ENCODE data around the gene BCL11A.

The BCL11A gene

GRCh38 chr2:60512641-60513040 lies 40.8 kb downstream of the BCL11A start:
- peaks cover 63% of the 10 kb centered on the region for H3K4me1 ChIP-seq (ENCODE audit: insufficient read depth, low read length)
- H3K27me3 ChIP-seq (ENCODE audit: control insufficient read depth in 1 of 2, insufficient read depth in 2 of 2, low read length in 2 of 2), result no peaks in the 10 kb centered on the region
- H3K36me3 ChIP-seq (ENCODE audit: insufficient read depth, low read length), result no peaks in the 10 kb centered on the region
- no peak overlapping the region for H3K9ac ChIP-seq (ENCODE audit: low read length)
- no peaks in the 10 kb centered on the region for H3K9me3 ChIP-seq (ENCODE audit: low read length)
- no peak overlapping the region for H3K27ac ChIP-seq (ENCODE audit: low read depth, low read length)
- no peak overlapping the region for H3K4me3 ChIP-seq (ENCODE audit: low read depth in 1 of 2, low read length in 2 of 2)

GRCh38 chr2:60512062-60512622 lies 41.3 kb downstream of the BCL11A start:
- peaks cover 62% of the 10 kb centered on the region for H3K4me1 ChIP-seq (ENCODE audit: insufficient read depth, low read length)
- H3K9ac ChIP-seq (ENCODE audit: low read length), result no peak overlapping the region
- no peak overlapping the region for H3K27ac ChIP-seq (ENCODE audit: low read depth, low read length)
- H3K9me3 ChIP-seq (ENCODE audit: low read length), result no peaks in the 10 kb centered on the region
- no peak overlapping the region for H3K4me3 ChIP-seq (ENCODE audit: low read depth in 1 of 2, low read length in 2 of 2)
- H3K36me3 ChIP-seq (ENCODE audit: insufficient read depth, low read length), result no peaks in the 10 kb centered on the region
- H3K27me3 ChIP-seq (ENCODE audit: control insufficient read depth in 1 of 2, insufficient read depth in 2 of 2, low read length in 2 of 2), result no peaks in the 10 kb centered on the region

- no peak overlapping the region for H3K4me3 ChIP-seq (ENCODE audit: low read depth in 1 of 2, low read length in 2 of 2)
- no peaks in the 10 kb centered on the region for H3K36me3 ChIP-seq (ENCODE audit: insufficient read depth, low read length)
- no peak overlapping the region for H3K27ac ChIP-seq (ENCODE audit: low read depth, low read length)
- H3K27me3 ChIP-seq (ENCODE audit: control insufficient read depth in 1 of 2, insufficient read depth in 2 of 2, low read length in 2 of 2), result no peaks in the 10 kb centered on the region
- no peaks in the 10 kb centered on the region for H3K9me3 ChIP-seq (ENCODE audit: low read length)
- peaks cover 58% of the 10 kb centered on the region for H3K4me1 ChIP-seq (ENCODE audit: insufficient read depth, low read length)
- no peak overlapping the region for H3K9ac ChIP-seq (ENCODE audit: low read length)
Measured at GRCh38 chr2:60510713-60511112, 42.7 kb downstream of the BCL11A start.

- H3K9me3 ChIP-seq (ENCODE audit: low read length), result no peaks in the 10 kb centered on the region
- H3K9ac ChIP-seq (ENCODE audit: low read length), result no peak overlapping the region
- no peak overlapping the region for H3K4me3 ChIP-seq (ENCODE audit: low read depth in 1 of 2, low read length in 2 of 2)
- peaks cover 49% of the 10 kb centered on the region for H3K4me1 ChIP-seq (ENCODE audit: insufficient read depth, low read length)
- no peaks in the 10 kb centered on the region for H3K36me3 ChIP-seq (ENCODE audit: insufficient read depth, low read length)
- H3K27ac ChIP-seq (ENCODE audit: low read depth, low read length), result peak overlapping the region; percentile 1
- H3K27me3 ChIP-seq (ENCODE audit: control insufficient read depth in 1 of 2, insufficient read depth in 2 of 2, low read length in 2 of 2), result no peaks in the 10 kb centered on the region
Measured at GRCh38 chr2:60509066-60509465, 44.4 kb downstream of the BCL11A start.

GRCh38 chr2:60508339-60508917 lies 45.0 kb downstream of the BCL11A start:
- peak overlapping the region; percentile 1 for H3K27ac ChIP-seq (ENCODE audit: low read depth, low read length)
- no peaks in the 10 kb centered on the region for H3K36me3 ChIP-seq (ENCODE audit: insufficient read depth, low read length)
- H3K9ac ChIP-seq (ENCODE audit: low read length), result no peak overlapping the region

GRCh38 chr2:60507211-60507965 lies 46.1 kb downstream of the BCL11A start:
- H3K9me3 ChIP-seq (ENCODE audit: low read length), result no peaks in the 10 kb centered on the region
- no peak overlapping the region for H3K9ac ChIP-seq (ENCODE audit: low read length)
- H3K36me3 ChIP-seq (ENCODE audit: insufficient read depth, low read length), result no peaks in the 10 kb centered on the region
- H3K4me3 ChIP-seq (ENCODE audit: low read depth in 1 of 2, low read length in 2 of 2), result no peak overlapping the region
- H3K27ac ChIP-seq (ENCODE audit: low read depth, low read length), result no peak overlapping the region
- no peaks in the 10 kb centered on the region for H3K27me3 ChIP-seq (ENCODE audit: control insufficient read depth in 1 of 2, insufficient read depth in 2 of 2, low read length in 2 of 2)
- peaks cover 56% of the 10 kb centered on the region for H3K4me1 ChIP-seq (ENCODE audit: insufficient read depth, low read length)

More at GRCh38 chr2:60508339-60508917, 45.0 kb downstream of the BCL11A start:
- Histone ChIP-seq H3K9me3 (ENCODE audit: low read length) (no peaks in the 10 kb centered on the region), H3K27me3 (ENCODE audit: control insufficient read depth in 1 of 2, insufficient read depth in 2 of 2, low read length in 2 of 2) (no peaks in the 10 kb centered on the region), H3K4me3 (ENCODE audit: low read depth in 1 of 2, low read length in 2 of 2) (no peak overlapping the region), H3K4me1 (ENCODE audit: insufficient read depth, low read length) (peaks cover 49% of the 10 kb centered on the region)

- peaks cover 54% of the 10 kb centered on the region for H3K4me1 ChIP-seq (ENCODE audit: insufficient read depth, low read length)
Measured at GRCh38 chr2:60505880-60506260, 47.6 kb downstream of the BCL11A start.

GRCh38 chr2:60505240-60505879 lies 48.1 kb downstream of the BCL11A start:
- Histone ChIP-seq H3K27ac (ENCODE audit: low read depth, low read length) (no peak overlapping the region), H3K36me3 (ENCODE audit: insufficient read depth, low read length) (no peaks in the 10 kb centered on the region), H3K9me3 (ENCODE audit: low read length) (no peaks in the 10 kb centered on the region)

More at GRCh38 chr2:60505880-60506260, 47.6 kb downstream of the BCL11A start:
- Histone ChIP-seq H3K27ac (ENCODE audit: low read depth, low read length) (no peak overlapping the region), H3K36me3 (ENCODE audit: insufficient read depth, low read length) (no peaks in the 10 kb centered on the region), H3K4me3 (ENCODE audit: low read depth in 1 of 2, low read length in 2 of 2) (no peak overlapping the region), H3K27me3 (ENCODE audit: control insufficient read depth in 1 of 2, insufficient read depth in 2 of 2, low read length in 2 of 2) (no peaks in the 10 kb centered on the region), H3K9ac (ENCODE audit: low read length) (no peak overlapping the region), H3K9me3 (ENCODE audit: low read length) (no peaks in the 10 kb centered on the region)

GRCh38 chr2:60504049-60504448 lies 49.4 kb downstream of the BCL11A start:
- Histone ChIP-seq H3K36me3 (ENCODE audit: insufficient read depth, low read length) (no peaks in the 10 kb centered on the region), H3K4me3 (ENCODE audit: low read depth in 1 of 2, low read length in 2 of 2) (no peak overlapping the region), H3K9me3 (ENCODE audit: low read length) (no peaks in the 10 kb centered on the region), H3K27ac (ENCODE audit: low read depth, low read length) (no peak overlapping the region), H3K9ac (ENCODE audit: low read length) (no peak overlapping the region), H3K4me1 (ENCODE audit: insufficient read depth, low read length) (peaks cover 58% of the 10 kb centered on the region), H3K27me3 (ENCODE audit: control insufficient read depth in 1 of 2, insufficient read depth in 2 of 2, low read length in 2 of 2) (no peaks in the 10 kb centered on the region)

More at GRCh38 chr2:60505240-60505879, 48.1 kb downstream of the BCL11A start:
- Histone ChIP-seq H3K4me1 (ENCODE audit: insufficient read depth, low read length) (peaks cover 53% of the 10 kb centered on the region), H3K27me3 (ENCODE audit: control insufficient read depth in 1 of 2, insufficient read depth in 2 of 2, low read length in 2 of 2) (no peaks in the 10 kb centered on the region), H3K4me3 (ENCODE audit: low read depth in 1 of 2, low read length in 2 of 2) (no peak overlapping the region), H3K9ac (ENCODE audit: low read length) (no peak overlapping the region)

GRCh38 chr2:60502144-60502543 lies 51.3 kb downstream of the BCL11A start:
- Histone ChIP-seq H3K4me1 (ENCODE audit: insufficient read depth, low read length) (peaks cover 56% of the 10 kb centered on the region), H3K36me3 (ENCODE audit: insufficient read depth, low read length) (no peaks in the 10 kb centered on the region), H3K27ac (ENCODE audit: low read depth, low read length) (peak overlapping the region; percentile 19)

GRCh38 chr2:60500861-60501260 lies 52.6 kb downstream of the BCL11A start:
- H3K27ac ChIP-seq (ENCODE audit: low read depth, low read length), result no peak overlapping the region
- no peak overlapping the region for H3K4me3 ChIP-seq (ENCODE audit: low read depth in 1 of 2, low read length in 2 of 2)
- no peaks in the 10 kb centered on the region for H3K27me3 ChIP-seq (ENCODE audit: control insufficient read depth in 1 of 2, insufficient read depth in 2 of 2, low read length in 2 of 2)
- H3K36me3 ChIP-seq (ENCODE audit: insufficient read depth, low read length), result no peaks in the 10 kb centered on the region
- no peaks in the 10 kb centered on the region for H3K9me3 ChIP-seq (ENCODE audit: low read length)
- H3K9ac ChIP-seq (ENCODE audit: low read length), result no peak overlapping the region
- peaks cover 46% of the 10 kb centered on the region for H3K4me1 ChIP-seq (ENCODE audit: insufficient read depth, low read length)

More at GRCh38 chr2:60502144-60502543, 51.3 kb downstream of the BCL11A start:
- H3K9me3 ChIP-seq (ENCODE audit: low read length), result no peaks in the 10 kb centered on the region
- H3K4me3 ChIP-seq (ENCODE audit: low read depth in 1 of 2, low read length in 2 of 2), result no peak overlapping the region
- no peak overlapping the region for H3K9ac ChIP-seq (ENCODE audit: low read length)
- no peaks in the 10 kb centered on the region for H3K27me3 ChIP-seq (ENCODE audit: control insufficient read depth in 1 of 2, insufficient read depth in 2 of 2, low read length in 2 of 2)

Measured in muscle layer of colon (tissue), 2 donors.